ENCODE measurements around the gene YAE1.

Gene YAE1

GRCh38 chr7:39566023-39566921 is at the start of gene YAE1:
TSS of gene YAE1 (plus strand) at chr7:39566404. CDS start at chr7:39566419, 15 bp downstream.
- peak within 1 kb of the TSS; percentile 98 to 99 (median 99) for H3K4me3 Mint-ChIP-seq
- peaks cover 30% of the 10 kb centered on the region for H3K4me1 Mint-ChIP-seq

GRCh38 chr7:39516498-39516897 is 49.7 kb upstream of the YAE1 start:
- no peak for TF ChIP-seq CTCF (IDR thresholded peaks at IDR 0.05; ENCODE audit: unreplicated experiment in 3 of 3)
- Mint-ChIP-seq H3K36me3 (ENCODE audit: low read depth) (no peaks in the 10 kb centered on the region), H3K4me1 (no peaks in the 10 kb centered on the region), H3K27me3 (ENCODE audit: low read depth) (peaks cover 8% of the 10 kb centered on the region), H3K9me3 (no peaks in the 10 kb centered on the region), H3K4me3 (no peak overlapping the region), H3K27ac (no peak overlapping the region)

More at GRCh38 chr7:39566023-39566921, at the start of gene YAE1:
- H3K27ac Mint-ChIP-seq = peak within 1 kb of the TSS; percentile 89 to 98 (median 97)
- no peaks in the 10 kb centered on the region for H3K9me3 Mint-ChIP-seq
- no peak for TF ChIP-seq CTCF (IDR thresholded peaks at IDR 0.05; ENCODE audit: unreplicated experiment in 3 of 3)
- H3K27me3 Mint-ChIP-seq (ENCODE audit: low read depth) = no peaks in the 10 kb centered on the region
- peaks cover 7% of the 10 kb centered on the region for H3K36me3 Mint-ChIP-seq (ENCODE audit: low read depth)

- Mint-ChIP-seq H3K27ac (no peak overlapping the region), H3K36me3 (ENCODE audit: low read depth) (no peaks in the 10 kb centered on the region), H3K9me3 (no peaks in the 10 kb centered on the region), H3K4me1 (no peaks in the 10 kb centered on the region), H3K4me3 (no peak overlapping the region), H3K27me3 (ENCODE audit: low read depth) (peaks cover 9% of the 10 kb centered on the region)
- TF ChIP-seq CTCF (IDR thresholded peaks at IDR 0.05; ENCODE audit: unreplicated experiment in 3 of 3) = no peak
These were observed 49.0 kb upstream of the YAE1 start for GRCh38 chr7:39517240-39517639.

GRCh38 chr7:39525926-39526325 is 40.3 kb upstream of the YAE1 start:
- H3K36me3 Mint-ChIP-seq (ENCODE audit: low read depth) = no peaks in the 10 kb centered on the region

GRCh38 chr7:39526666-39527065 is 39.5 kb upstream of the YAE1 start:
- Mint-ChIP-seq H3K27me3 (ENCODE audit: low read depth) (peaks cover 13% of the 10 kb centered on the region), H3K27ac (no peak overlapping the region), H3K9me3 (no peaks in the 10 kb centered on the region), H3K4me1 (no peaks in the 10 kb centered on the region), H3K4me3 (no peak overlapping the region), H3K36me3 (ENCODE audit: low read depth) (no peaks in the 10 kb centered on the region)
- TF ChIP-seq CTCF (IDR thresholded peaks at IDR 0.05; ENCODE audit: unreplicated experiment in 3 of 3) = no peak

More at GRCh38 chr7:39525926-39526325, 40.3 kb upstream of the YAE1 start:
- TF ChIP-seq CTCF (IDR thresholded peaks at IDR 0.05; ENCODE audit: unreplicated experiment in 3 of 3) = no peak
- Mint-ChIP-seq H3K27ac (no peak overlapping the region), H3K27me3 (ENCODE audit: low read depth) (peaks cover 13% of the 10 kb centered on the region), H3K9me3 (no peaks in the 10 kb centered on the region), H3K4me3 (no peak overlapping the region), H3K4me1 (no peaks in the 10 kb centered on the region)

GRCh38 chr7:39527296-39527695 is 38.9 kb upstream of the YAE1 start:
- no peak for TF ChIP-seq CTCF (IDR thresholded peaks at IDR 0.05; ENCODE audit: unreplicated experiment in 3 of 3)
- Mint-ChIP-seq H3K4me3 (no peak overlapping the region), H3K27ac (no peak overlapping the region), H3K4me1 (no peaks in the 10 kb centered on the region), H3K36me3 (ENCODE audit: low read depth) (no peaks in the 10 kb centered on the region), H3K27me3 (ENCODE audit: low read depth) (peaks cover 11% of the 10 kb centered on the region), H3K9me3 (no peaks in the 10 kb centered on the region)

Data from nephron (organoid).